ENCODE results near the gene SP5.

The SP5 gene

DNA sequence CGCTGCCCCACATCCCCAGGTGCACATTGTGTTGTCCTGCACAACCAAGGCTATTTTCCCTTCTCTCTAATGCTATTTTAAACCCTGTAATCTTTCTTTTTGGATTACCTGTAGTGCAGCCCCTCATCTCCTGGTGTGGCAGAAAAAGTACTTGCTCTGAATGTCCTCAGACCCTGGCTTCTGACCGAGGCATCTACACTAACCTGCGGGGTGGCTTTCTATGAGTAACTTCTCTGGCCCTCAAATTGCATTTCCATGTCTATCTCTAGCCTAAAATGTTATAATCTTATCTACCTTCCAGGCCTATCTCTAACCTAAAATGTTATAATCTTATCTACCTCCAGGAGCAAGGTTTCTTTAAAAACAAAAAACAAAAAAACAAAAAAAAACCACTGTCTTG is 18.2 kb upstream of the SP5 start:
- TF ChIP-seq, protein P1, sequence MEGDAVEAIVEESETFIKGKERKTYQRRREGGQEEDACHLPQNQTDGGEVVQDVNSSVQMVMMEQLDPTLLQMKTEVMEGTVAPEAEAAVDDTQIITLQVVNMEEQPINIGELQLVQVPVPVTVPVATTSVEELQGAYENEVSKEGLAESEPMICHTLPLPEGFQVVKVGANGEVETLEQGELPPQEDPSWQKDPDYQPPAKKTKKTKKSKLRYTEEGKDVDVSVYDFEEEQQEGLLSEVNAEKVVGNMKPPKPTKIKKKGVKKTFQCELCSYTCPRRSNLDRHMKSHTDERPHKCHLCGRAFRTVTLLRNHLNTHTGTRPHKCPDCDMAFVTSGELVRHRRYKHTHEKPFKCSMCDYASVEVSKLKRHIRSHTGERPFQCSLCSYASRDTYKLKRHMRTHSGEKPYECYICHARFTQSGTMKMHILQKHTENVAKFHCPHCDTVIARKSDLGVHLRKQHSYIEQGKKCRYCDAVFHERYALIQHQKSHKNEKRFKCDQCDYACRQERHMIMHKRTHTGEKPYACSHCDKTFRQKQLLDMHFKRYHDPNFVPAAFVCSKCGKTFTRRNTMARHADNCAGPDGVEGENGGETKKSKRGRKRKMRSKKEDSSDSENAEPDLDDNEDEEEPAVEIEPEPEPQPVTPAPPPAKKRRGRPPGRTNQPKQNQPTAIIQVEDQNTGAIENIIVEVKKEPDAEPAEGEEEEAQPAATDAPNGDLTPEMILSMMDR (IDR thresholded peaks at IDR 0.05; ENCODE audit: extremely low read depth, missing control alignments), result no peak
- no peak for DNase-seq (ENCODE audit: low spot score)

DNA sequence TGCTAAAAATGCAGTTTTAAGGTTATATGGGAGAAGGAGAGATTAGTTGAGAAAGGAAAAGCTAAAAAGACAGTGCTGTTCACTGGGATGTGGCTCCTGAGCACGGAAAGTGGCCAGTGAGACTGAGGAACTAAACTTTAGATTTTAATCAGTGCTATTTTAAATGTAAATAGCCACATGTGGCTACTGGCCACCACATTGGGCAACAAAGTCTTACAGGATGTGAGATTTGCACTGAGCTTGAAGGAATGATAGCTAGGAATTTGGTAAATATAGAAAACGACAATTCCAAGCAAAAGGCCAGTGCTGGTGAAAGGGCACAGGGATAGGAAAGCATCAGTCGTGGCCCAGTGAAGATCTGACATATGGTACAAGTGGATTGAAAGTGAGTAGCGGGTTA is 14.1 kb upstream of the SP5 start:
- TF ChIP-seq, protein P1 (IDR thresholded peaks at IDR 0.05; ENCODE audit: extremely low read depth, missing control alignments), result no peak
- no peak for DNase-seq (ENCODE audit: low spot score)

DNA sequence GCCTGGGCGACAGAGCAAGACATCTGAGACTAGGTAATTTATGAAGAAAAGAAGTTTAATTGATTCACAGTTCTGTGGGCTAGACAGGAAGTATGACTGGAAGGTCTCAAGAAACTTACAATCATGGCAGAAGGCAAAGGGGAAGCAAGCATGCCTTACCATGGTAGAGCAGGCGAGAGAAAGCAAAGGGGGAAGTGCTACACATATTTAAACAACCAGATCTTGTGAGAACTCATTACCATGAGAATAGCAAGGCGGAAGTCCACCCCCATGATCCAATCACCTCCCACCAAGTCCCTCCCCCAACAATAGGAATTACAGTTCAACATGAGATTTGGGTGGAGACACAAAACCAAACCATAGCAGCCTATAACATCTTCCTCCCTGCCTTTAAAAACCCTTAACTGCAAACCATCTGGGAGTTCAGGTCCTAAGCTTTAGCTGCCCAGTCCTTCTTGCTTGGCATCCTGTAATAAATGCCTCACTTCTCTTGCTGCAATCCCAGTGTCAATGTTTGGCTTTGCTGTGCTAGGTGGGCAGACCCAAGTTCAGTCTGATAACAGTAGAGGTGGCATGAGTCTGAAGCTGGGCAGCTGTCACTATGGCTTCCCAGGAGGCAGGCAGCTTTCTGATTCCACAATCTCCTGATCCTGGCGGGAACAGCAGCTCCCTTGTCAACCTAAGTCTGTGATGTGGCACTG is 11.2 kb upstream of the SP5 start:
- no peak for DNase-seq (ENCODE audit: low spot score)
- TF ChIP-seq, protein P1 (IDR thresholded peaks at IDR 0.05; ENCODE audit: extremely low read depth, missing control alignments), result no peak

DNA sequence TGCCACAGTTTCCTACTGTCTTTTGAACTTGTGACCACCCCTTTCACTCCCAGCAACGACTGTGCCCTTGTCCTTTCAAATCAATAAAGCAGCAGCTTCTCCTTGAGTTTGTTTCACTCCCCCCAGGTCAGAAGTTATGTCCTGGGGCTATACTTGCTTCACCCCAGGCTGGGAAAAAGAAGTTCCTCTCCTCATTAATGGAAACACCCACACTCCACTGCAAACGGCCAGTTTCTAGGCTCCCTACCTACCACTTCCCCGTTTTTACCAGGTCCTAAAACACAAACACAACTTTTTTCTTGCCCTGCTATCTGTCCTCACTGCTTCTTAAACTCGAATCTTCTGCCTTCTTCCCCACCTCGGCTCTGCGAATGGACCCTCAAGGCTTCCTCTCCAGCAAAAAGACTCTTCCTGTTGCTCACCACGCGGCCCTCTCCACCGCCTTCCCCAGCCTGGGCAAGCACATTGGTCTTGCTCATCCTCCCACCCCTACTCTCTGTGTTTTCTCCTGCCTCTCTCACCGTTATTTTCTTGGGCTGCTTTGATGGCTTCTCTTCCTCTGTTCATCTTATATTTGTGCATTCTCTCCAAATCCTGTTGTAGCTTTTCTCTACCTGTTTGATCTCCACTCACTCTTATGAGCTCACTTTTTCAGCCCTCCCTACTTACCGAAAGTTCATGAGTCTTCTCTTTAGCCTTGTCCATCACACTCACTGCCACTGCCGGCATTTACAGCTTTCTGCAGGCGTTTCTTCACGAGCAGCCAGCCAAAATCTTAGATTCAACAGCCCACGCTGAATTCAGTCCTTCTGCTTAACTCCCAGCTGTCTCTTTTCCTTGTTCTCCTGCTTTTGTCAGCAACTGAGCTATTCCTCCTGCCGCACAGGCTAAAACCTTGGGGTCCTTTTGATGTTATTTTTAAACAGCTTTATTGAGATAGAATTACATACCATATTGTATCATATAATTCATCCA is 7.0 kb upstream of the SP5 start:
- TF ChIP-seq, protein P1 (IDR thresholded peaks at IDR 0.05; ENCODE audit: extremely low read depth, missing control alignments), result no peak
- no peak for DNase-seq (ENCODE audit: low spot score)

DNA sequence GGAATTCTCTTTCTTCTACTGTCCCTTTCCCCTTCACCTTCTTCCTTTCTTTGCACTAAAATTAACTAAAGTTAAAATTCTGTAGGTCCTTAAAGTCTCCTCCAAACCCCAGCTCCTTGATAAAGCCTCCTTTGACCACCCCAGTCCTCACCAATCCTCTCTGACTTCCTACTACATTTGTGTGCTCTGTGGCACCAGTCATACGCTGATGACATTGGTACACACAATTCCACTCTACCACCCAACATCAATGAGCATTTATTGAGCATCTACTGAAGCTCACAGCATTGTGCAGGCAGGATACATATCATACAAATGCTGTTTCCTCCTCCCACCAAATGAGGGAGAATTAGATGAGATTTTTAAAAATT is 4.5 kb upstream of the SP5 start:
- TF ChIP-seq, protein P1 (IDR thresholded peaks at IDR 0.05; ENCODE audit: extremely low read depth, missing control alignments), result no peak
- no peak for DNase-seq (ENCODE audit: low spot score)

DNA sequence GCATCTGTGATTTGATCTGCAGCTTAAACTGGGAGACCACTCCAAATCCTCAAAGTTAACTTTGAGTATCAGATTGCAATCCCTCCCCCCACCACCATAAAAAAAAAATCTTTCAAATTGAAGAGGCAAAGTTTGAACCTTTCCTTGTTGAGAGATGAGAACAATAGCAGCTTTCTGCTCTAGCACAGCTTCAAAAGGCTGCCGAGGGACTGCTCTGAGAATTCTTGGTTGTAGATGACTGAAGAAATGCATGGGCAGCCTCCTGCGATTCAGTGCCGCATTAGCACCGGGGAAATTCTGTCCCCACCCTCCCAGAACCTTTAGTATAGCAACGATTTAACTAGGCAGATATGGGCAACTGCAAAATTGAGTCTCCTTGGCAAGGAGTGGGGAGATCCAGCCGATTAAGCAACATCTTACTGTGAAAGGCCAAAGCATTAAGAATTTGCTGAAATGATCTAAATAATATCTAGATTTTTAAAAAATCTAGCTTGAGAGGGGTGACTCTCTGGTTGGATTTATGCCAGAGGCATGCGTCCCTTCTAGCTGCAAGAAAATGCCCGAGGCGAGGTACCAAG is 3.9 kb upstream of the SP5 start:
- DNase-seq (ENCODE audit: low spot score), result no peak
- TF ChIP-seq, protein P1 (IDR thresholded peaks at IDR 0.05; ENCODE audit: extremely low read depth, missing control alignments), result no peak

All from GM20000 (cell line).